ENCODE results near the gene ASCC2. TPM values are rescaled to one million over a fixed set of nuclear protein-coding genes. Genes with fewer than 3 reads are reported as not detected.
"Not testable (repeated sequence)": the region's sequence is repeated elsewhere in the genome, so short reads cannot be mapped to it uniquely, and the experiment has no call there.

Gene ASCC2
- total and polyA plus RNA-seq, 5 donors: 29.2 to 41.4 (median 39.5) TPM

GRCh38 chr22:29754658-29755395 is 83.2 kb downstream of the ASCC2 start:
- ATAC-seq; intact Hi-C loops (cut with DNase I); H3K4me1 ChIP-seq (ENCODE audit: control insufficient read depth, insufficient read depth, low read length); H3K27ac ChIP-seq (ENCODE audit: low read length); H3K4me3 ChIP-seq (ENCODE audit: low read length); H3K9me3 ChIP-seq (ENCODE audit: control insufficient read depth, low read length); H3K27me3 ChIP-seq (ENCODE audit: control insufficient read depth, insufficient read depth): not testable (repeated sequence)
- DNase-seq: peak in 1 of 3 donors; percentile 9
- WGBS: 91% methylated on average over 11 of the region's 11 CpGs

DNA sequence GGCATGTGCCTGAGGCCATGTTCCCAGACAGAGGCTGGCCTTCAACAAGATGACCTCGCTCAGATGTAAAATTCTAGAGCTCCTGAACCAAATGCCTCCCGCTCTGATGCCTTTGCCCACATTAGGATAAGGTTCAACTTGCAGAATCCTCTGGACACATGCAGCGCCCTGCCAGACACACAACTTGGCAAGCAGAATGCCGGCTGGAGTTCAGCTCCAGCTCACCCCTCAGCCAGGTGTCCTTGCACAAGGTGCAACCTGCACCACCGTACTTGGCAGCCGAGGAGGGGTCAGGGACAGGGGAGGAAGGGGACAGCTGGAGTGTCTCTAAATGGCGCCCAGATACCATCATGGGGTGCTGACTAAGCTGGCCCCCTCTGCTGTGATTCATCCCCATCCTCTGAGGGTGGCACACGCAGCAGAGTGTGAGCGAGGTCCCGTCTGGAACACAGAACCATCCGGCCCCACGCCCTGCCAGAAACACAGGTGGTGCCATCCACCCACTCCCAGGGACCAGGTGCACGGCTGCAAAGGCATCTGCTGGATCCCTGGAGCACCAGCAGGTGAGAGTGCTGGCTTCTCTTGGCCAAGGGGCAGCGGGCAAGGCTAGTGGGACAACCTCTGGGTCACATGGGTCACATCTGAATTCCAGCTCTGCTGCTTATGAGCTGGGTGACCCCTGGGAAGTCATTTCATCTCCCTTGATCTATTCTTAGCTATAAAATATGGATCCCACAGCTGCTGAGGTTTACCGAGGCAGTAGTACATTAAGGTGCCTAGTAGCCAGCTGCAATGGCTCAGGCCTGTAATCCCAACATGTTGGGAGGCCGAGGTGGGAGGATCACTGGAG is 84.0 kb downstream of the ASCC2 start:
- WGBS: 77% methylated on average over 16 of the region's 16 CpGs
- ATAC-seq (peak in 1 of 2 donors; percentile 15), DNase-seq (peak in 1 of 3 donors; percentile 42)
- H3K9me3 ChIP-seq (ENCODE audit: control insufficient read depth, low read length): no peaks in the 10 kb centered on the region
- H3K27me3 ChIP-seq (ENCODE audit: control insufficient read depth, insufficient read depth): no peaks in the 10 kb centered on the region
- no peak overlapping the region for H3K27ac ChIP-seq (ENCODE audit: low read length)
- no peak overlapping the region for H3K4me3 ChIP-seq (ENCODE audit: low read length)
- no peaks in the 10 kb centered on the region for H3K4me1 ChIP-seq (ENCODE audit: control insufficient read depth, insufficient read depth, low read length)
- intact Hi-C loops (cut with DNase I): no loop called here

- H3K27me3 ChIP-seq (ENCODE audit: control insufficient read depth, insufficient read depth): no peaks in the 10 kb centered on the region
- ATAC-seq (no peak), DNase-seq (peak in 1 of 3 donors; percentile 3)
- 93% methylated on average over 2 of the region's 2 CpGs for WGBS
- no peak overlapping the region for H3K27ac ChIP-seq (ENCODE audit: low read length)
- intact Hi-C loops (cut with DNase I): no loop called here
- H3K4me1 ChIP-seq (ENCODE audit: control insufficient read depth, insufficient read depth, low read length): no peaks in the 10 kb centered on the region
- no peak overlapping the region for H3K4me3 ChIP-seq (ENCODE audit: low read length)
- H3K9me3 ChIP-seq (ENCODE audit: control insufficient read depth, low read length): no peaks in the 10 kb centered on the region
These were observed 86.4 kb downstream of the ASCC2 start for GRCh38 chr22:29751669-29752068.

DNA sequence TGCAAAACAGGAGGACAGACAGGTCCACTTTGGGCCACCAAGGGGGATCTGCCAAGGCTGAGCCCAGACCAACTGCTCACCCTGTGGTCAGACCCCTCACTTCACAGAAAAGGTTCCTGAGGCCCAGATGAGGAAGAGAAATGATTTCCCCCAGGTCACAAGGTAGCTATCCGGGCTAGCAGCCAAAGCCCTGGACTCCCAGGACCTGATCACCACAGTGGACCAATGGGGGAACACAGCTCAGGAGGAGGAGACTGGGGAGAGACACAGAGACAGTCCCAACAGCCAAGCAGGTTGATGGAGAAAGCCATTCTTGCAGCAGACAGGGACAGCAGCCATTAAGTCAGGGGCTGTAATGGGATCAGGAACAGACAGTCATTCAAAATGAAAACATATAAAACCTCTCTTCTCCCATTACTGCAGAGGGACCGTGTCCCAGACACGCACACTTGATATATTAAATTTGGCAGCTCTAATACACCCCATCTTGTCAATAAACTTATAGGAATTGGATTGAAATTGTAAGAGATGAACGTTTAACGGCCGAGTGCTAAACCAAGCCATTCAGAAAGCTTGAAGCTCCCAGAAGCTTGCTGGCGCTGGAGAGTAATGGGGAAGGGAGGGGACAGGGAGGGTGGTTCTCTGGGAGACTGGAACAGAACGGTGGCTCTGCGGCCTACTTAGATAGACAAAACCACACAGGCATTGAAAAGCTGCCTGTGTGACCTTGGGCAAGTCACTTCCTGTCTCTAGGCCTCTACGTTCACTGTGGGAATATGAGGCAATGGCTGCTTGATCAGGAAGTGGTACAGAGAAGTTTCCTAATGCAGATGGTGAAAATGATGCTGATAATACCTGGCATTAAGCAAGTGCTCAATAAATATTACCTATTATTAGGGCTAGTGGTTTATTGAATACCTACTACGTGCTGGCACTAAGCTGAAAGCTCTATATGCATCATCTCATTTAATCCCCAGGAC is 87.2 kb downstream of the ASCC2 start:
- peak in 1 of 3 donors; percentile 18 for DNase-seq
- Histone ChIP-seq H3K4me1 (ENCODE audit: control insufficient read depth, insufficient read depth, low read length) (no peaks in the 10 kb centered on the region), H3K27me3 (ENCODE audit: control insufficient read depth, insufficient read depth) (no peaks in the 10 kb centered on the region), H3K9me3 (ENCODE audit: control insufficient read depth, low read length) (no peaks in the 10 kb centered on the region), H3K4me3 (ENCODE audit: low read length) (no peak overlapping the region), H3K27ac (ENCODE audit: low read length) (no peak overlapping the region)
- WGBS: 81% methylated on average over 11 of the region's 11 CpGs
- ATAC-seq: no peak
- intact Hi-C loops (cut with DNase I): no loop called here

GRCh38 chr22:29750029-29750428 is 88.0 kb downstream of the ASCC2 start:
- ATAC-seq (no peak), DNase-seq (no peak)
- H3K9me3 ChIP-seq (ENCODE audit: control insufficient read depth, low read length): no peaks in the 10 kb centered on the region
- intact Hi-C loops (cut with DNase I): no loop called here
- H3K4me1 ChIP-seq (ENCODE audit: control insufficient read depth, insufficient read depth, low read length): no peaks in the 10 kb centered on the region
- H3K27me3 ChIP-seq (ENCODE audit: control insufficient read depth, insufficient read depth): no peaks in the 10 kb centered on the region
- H3K4me3 ChIP-seq (ENCODE audit: low read length): no peak overlapping the region
- WGBS: 93% methylated on average over 3 of the region's 3 CpGs
- no peak overlapping the region for H3K27ac ChIP-seq (ENCODE audit: low read length)

- H3K4me1 ChIP-seq (ENCODE audit: control insufficient read depth, insufficient read depth, low read length): no peaks in the 10 kb centered on the region
- H3K9me3 ChIP-seq (ENCODE audit: control insufficient read depth, low read length): no peaks in the 10 kb centered on the region
- peak in 1 of 3 donors; percentile 40 for DNase-seq
- H3K4me3 ChIP-seq (ENCODE audit: low read length): no peak overlapping the region
- H3K27ac ChIP-seq (ENCODE audit: low read length): no peak overlapping the region
- ATAC-seq: no peak
- no peaks in the 10 kb centered on the region for H3K27me3 ChIP-seq (ENCODE audit: control insufficient read depth, insufficient read depth)
- 91% methylated on average over 9 of the region's 9 CpGs for WGBS
- intact Hi-C loops (cut with DNase I): no loop called here
These were observed 89.7 kb downstream of the ASCC2 start for GRCh38 chr22:29748248-29748893.

DNA sequence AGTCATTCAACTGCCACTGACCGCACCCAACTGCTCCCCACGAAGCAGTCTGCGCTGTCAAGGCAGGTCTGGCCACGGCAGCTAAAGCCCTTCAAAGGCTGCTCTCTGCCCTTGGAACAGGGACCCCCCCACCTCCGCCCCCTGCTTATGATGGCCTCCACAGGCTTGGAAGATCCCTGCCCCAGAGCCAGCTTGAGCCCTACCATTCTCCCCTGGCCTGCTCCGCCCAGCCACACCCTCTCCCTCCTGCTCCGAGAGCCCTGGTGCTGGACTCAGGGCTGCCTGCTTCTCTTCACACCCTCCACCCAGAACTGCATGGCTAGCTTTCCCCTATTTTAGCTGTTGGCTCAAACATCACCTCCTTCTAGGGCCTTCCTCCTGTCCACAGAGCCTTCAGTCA is 90.2 kb downstream of the ASCC2 start:
- intact Hi-C loops (cut with DNase I): no loop called here

DNA sequence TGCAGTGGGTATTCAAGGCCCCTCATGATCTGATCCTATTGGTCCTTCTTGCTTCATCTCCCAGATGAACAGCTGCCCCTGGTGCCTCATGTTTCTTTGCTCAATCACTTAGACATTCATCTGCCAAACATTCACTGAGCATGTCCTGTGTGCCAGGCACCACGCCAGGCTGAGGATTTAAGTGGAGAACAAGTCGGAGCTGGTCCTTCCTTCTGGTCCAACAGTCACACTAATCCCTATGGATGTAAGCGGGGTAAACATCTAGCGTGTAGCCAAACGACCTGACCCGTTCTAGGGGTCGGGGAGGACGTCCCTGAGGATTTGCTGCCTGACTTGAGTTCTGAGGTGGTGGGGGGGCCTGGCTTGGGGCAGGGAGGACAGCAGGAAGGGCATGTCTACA is 93.2 kb downstream of the ASCC2 start:
- Histone ChIP-seq H3K27me3 (ENCODE audit: control insufficient read depth, insufficient read depth) (no peaks in the 10 kb centered on the region), H3K4me3 (ENCODE audit: low read length) (no peak overlapping the region), H3K4me1 (ENCODE audit: control insufficient read depth, insufficient read depth, low read length) (no peaks in the 10 kb centered on the region), H3K27ac (ENCODE audit: low read length) (no peak overlapping the region), H3K9me3 (ENCODE audit: control insufficient read depth, low read length) (no peaks in the 10 kb centered on the region)
- WGBS: 67% methylated on average over 8 of the region's 8 CpGs
- ATAC-seq (no peak), DNase-seq (peak; percentile 26 to 73 (median 57))
- intact Hi-C loops (cut with DNase I): no loop called here

More for the DNA sequence above, 90.2 kb downstream of the ASCC2 start:
- H3K9me3 ChIP-seq (ENCODE audit: control insufficient read depth, low read length): no peaks in the 10 kb centered on the region
- H3K4me1 ChIP-seq (ENCODE audit: control insufficient read depth, insufficient read depth, low read length): no peaks in the 10 kb centered on the region
- H3K4me3 ChIP-seq (ENCODE audit: low read length): no peak overlapping the region
- H3K27ac ChIP-seq (ENCODE audit: low read length): no peak overlapping the region
- 90% methylated on average over 7 of the region's 7 CpGs for WGBS
- ATAC-seq (no peak), DNase-seq (peak in 1 of 3 donors; percentile 6)
- no peaks in the 10 kb centered on the region for H3K27me3 ChIP-seq (ENCODE audit: control insufficient read depth, insufficient read depth)

DNA sequence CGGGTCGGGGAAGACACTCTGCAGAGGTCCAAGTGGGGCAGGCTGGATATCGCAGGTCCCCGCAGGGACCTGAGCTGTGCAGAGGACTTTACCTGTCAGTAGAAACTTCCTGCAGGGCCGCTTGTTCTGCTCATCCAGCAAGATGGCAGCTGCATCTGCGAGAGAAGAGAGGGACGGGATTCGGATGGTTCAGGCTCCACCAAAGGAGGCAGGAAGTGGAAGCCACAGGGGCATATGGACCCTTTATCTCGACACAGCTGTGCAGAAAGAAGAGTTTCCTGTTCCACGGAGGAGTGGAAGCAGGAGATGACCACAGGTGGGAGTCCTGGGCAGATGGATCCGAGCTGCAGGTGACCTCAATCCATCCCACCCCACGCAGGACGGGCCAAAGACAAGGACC is 95.7 kb downstream of the ASCC2 start:
- H3K27me3 ChIP-seq (ENCODE audit: control insufficient read depth, insufficient read depth): no peaks in the 10 kb centered on the region
- no peak overlapping the region for H3K27ac ChIP-seq (ENCODE audit: low read length)
- ATAC-seq (no peak), DNase-seq (peak in 1 of 3 donors; percentile 18)
- H3K4me3 ChIP-seq (ENCODE audit: low read length): no peak overlapping the region
- H3K9me3 ChIP-seq (ENCODE audit: control insufficient read depth, low read length): no peaks in the 10 kb centered on the region
- intact Hi-C loops (cut with DNase I): no loop called here
- 78% methylated on average over 13 of the region's 13 CpGs for WGBS
- no peaks in the 10 kb centered on the region for H3K4me1 ChIP-seq (ENCODE audit: control insufficient read depth, insufficient read depth, low read length)

GRCh38 chr22:29741926-29742325 is 96.1 kb downstream of the ASCC2 start:
- Histone ChIP-seq H3K27ac (ENCODE audit: low read length) (no peak overlapping the region), H3K4me3 (ENCODE audit: low read length) (no peak overlapping the region), H3K27me3 (ENCODE audit: control insufficient read depth, insufficient read depth) (no peaks in the 10 kb centered on the region), H3K4me1 (ENCODE audit: control insufficient read depth, insufficient read depth, low read length) (no peaks in the 10 kb centered on the region), H3K9me3 (ENCODE audit: control insufficient read depth, low read length) (no peaks in the 10 kb centered on the region)
- 86% methylated on average over 2 of the region's 2 CpGs for WGBS
- intact Hi-C loops (cut with DNase I): no loop called here
- no peak for ATAC-seq
- DNase-seq: peak in 1 of 3 donors; percentile 1

Data from right cardiac atrium (tissue), 5 donors.